GM19023 (cell line): ENCODE measurements around the gene PRR23E.

Experiments
- ATAC-seq: cut with Tn5 transposase; IDR thresholded peaks from one replicate; pipeline ENCODE4 v1.9.1; 2021; ENCODE audit warnings: mild to moderate bottlenecking, moderate library complexity; ENCODE audit not compliant: unreplicated experiment

Gene PRR23E

DNA sequence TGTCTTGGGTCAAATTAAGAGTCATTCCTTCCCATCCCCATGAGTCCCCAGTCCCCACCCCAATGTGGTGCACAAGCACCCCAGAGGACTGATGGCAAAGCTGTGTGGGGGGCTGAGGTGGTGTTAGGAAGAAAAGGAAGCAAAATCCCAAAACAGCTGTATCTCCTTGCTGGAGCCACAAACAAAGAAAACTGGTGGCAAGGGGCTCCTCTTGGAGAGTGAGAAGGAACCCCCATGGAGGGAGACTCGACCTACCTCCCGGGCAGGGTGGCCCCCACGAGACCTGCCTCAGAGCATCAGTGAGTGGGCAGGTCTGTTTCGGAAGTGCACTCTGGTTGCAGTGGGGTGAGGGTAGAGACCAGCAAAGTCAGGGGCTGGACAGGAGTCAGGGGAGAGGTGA, 29.2 kb downstream of the PRR23E start:
- no peak for ATAC-seq

DNA sequence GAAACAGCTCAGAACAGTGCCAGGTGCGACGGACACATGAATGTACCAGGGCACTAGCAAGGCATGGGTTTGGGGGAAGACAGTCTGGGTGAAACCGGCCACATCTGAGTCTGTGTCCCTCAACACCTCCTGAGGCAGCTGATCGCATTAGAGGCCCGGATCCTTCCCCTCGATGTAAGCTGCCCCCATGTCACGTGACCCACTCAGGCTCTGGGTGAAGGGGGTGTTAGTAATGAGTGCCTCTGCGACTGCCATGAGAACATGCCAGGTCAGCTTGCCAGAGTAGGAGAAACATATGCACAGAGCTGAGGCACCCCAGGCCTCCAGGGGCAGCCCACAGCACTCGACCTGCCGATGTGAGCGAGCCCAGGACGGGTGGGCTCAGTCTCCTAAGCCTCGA, 29.7 kb downstream of the PRR23E start:
- no peak for ATAC-seq

DNA sequence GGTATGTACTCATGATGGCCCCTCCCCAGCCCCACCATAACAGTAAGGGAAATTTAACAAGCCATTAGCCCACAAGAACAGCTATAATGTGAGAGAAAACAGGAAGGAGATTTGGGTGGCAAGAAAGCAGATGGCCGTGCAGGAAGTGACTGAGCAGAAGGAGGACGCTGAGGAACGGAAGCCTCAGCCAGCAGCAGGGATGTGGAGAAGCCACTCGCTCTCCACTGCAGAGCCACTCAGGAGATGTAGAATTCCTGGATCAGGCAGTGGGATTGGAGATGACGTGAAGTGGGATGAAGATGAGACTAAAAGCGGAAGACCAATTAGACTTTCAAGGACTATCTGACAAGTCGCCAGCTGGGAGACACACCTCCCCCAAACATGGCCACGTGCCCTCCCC, 31.2 kb downstream of the PRR23E start:
- no peak for ATAC-seq

DNA sequence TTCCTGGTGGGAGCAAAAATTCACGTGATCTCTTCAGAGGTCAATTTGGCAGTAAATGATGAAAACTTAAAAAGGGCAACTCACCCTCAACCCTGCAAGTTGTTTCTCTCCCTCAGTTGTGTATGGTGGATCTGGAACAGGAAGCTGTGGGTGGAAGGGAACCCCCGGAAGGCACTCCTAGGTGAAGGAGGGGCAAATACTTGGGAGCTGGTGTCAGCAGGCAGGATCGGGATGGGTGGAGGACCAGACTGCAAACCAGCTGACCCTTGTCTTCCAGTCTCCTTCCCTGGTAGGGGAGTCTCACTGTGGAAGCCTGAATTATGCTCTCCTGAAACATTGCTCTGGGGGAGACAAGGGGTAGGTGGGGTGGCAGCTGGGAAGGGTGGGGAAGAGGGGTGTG, 33.5 kb downstream of the PRR23E start:
- ATAC-seq, result no peak

DNA sequence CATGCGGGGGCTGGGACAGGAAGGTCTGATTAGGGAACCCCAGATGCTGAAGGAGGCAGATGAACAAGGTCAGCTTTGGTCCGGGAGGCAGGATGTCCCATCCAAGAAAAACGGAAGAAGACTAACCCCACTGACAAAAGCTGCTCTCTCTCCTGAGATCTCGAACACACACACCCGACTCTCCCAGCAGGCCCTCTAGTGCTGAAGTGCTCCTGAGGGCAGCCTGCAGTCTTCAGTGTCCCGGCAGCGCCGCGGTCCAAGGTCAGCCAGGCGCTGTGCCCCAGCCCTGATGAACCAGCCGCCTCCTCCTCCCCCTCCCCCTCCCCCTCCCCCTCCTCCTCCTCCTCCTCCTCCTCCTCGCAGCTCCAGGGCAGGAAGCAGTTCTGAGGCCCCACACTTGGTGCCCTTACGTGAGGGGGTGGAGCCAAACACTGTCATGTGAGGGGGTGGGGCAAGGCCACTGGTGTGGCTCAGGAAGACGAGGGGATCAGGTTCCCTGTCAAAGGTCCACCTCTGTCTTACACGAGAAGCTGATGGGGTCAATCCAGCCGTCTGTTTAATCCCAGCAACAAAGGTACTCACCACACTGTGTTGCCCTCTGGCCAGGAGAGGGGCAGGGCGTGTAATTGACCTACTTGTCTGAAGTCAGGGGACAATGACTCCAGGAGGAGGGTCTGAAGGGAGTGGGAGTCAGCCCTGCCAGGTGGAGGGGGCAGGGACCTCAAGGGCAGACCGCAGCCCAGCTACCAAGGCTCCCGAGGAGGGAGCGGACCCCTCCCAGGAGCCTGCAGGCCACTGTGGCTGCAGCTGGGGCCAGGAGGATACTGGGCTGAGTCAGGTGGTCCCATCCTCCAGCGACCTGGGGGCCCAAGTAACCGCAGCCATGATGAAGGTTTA, 34.3 kb downstream of the PRR23E start:
- no peak for ATAC-seq

DNA sequence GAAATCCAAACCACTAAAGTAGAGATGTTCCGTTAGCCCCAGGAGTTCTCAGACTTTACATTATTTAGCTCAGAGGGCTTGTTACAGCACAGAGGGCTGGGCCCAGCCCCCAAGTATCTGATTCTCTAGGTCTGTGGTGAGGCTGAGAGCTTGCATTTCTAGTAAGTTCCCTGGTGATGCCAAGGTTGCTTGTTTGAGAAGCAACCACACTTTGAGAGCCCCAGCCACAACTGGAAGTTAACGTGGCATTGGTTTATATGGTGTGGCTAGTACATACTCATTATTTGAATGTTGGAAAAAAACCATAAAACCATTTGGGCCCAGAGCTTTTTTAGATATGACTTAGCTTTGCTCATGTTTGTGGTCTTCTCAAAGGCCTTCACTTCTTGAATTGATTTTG, 35.9 kb downstream of the PRR23E start:
- no peak for ATAC-seq

DNA sequence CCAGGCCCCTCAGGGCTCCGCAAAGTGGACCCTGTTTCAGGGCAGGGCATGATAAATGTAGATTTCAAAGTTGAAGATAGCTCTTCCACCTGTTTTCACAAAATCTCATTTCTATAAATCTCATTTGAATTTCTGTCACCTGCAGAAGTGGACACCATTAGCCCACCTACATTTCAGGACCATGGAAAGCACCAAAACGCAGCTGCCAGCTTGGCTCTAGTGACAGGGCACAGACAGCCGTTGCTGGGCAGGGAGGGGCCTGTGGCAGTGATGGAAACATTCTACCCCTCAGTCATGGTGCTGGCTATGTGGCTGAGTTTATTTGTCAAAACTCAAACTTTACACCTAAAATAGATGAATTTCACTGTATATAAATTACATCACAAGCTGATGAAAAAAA, 40.4 kb downstream of the PRR23E start:
- ATAC-seq, result no peak

DNA sequence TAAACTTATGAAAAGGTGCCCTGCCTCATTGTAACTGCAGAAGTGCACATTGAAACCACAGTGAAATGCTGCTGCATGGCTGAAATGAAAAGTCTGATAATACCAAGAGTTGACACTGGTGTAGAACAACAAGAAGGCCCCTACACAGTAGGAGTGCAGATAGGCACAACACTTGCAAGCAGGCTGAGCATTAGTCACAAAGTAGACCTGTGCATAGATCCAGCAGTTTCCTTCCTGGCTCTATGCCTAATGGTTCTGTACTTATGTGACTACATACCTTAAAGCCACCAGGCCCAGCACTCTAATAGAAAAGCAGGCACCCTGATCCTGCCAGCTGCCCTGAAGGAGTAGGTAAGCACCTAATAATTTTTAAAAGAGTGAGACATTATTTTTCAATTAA, 41.8 kb downstream of the PRR23E start:
- no peak for ATAC-seq

DNA sequence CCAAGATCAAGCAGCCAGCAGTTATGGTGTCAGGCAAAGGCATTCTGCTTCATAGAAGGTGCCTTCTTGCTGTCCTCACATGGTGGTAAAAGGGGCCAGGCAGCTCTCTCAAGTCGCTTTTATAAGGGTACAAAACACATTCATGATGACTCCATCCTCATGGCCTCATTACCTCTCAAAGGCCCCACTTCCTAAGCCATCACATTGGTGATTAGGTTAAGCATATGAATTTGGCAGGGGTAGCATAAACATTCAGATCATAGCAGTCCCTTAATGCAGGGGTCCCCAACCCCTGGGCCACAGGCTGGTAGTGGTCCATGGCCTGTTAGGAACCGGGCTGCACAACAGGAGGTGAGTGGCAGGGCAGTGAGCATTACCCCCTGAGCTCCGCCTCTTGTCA, 42.8 kb downstream of the PRR23E start:
- no peak for ATAC-seq

DNA sequence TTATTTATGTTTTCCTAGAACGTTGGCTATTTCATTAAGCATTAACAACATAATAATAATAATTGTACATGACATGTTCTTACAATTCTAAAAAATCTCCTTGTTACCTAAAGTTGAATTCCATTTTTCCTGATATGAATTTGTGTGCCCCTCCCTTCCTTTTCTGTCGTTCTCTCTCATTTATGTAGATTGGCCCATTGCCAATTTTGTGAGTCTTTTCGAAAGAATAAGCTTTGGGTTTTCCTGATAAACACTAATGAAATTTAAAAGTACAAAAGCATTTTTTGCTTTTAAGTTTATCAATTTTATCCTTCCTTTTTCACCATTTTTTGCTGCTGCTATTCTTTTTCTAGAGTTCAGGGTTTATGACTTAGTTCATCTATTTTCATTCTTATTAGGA, 44.9 kb downstream of the PRR23E start:
- ATAC-seq, result no peak

DNA sequence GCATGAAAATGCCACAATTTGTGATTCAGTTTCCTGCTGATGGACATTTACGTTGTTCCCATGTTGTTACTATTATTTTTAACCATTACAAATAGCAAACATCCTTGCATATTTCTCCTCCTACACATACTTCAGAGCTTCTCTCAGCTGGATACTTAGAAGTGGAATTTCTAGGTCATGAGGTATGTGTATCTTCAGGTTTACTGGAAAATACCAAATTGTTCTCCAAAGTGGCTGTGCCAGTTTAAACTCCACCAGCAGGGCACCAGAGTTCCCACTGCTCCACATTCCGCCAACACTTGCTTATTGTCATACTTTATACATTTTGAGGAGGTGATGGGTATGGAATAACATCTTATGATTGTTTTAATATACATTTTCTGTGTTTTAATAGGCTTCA, 45.7 kb downstream of the PRR23E start:
- ATAC-seq, result no peak

DNA sequence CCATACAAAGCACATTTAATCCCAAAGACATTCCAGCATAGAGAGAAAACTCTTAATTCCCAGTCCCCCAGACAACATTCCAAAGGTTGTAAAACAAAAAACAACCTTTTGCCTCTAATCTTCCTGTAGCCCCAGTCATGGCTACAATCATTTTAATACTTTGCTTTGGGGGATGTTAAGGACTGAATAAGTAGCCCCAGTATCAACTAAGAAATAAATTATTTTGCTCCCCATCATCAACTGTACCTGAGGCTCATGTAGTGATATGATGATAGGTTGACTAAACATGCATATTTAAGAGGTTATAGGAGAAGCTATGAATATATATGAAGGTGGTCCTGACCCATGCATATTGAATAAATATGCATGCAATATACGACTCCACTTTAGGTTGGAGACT, 54.4 kb downstream of the PRR23E start:
- no peak for ATAC-seq
